IPS DF 4.7 (cell line): ENCODE measurements around the gene CWF19L2.
"Not testable (repeated sequence)": the region's sequence is repeated elsewhere in the genome, so short reads cannot be mapped to it uniquely, and the experiment has no call there.

Experiments
- DNase-seq: peaks from one replicate; pipeline ENCODE4 v3.0.0-alpha.2; 2013; ENCODE audit warnings: low spot score; ENCODE audit errors: extremely low read depth

Gene CWF19L2

DNA sequence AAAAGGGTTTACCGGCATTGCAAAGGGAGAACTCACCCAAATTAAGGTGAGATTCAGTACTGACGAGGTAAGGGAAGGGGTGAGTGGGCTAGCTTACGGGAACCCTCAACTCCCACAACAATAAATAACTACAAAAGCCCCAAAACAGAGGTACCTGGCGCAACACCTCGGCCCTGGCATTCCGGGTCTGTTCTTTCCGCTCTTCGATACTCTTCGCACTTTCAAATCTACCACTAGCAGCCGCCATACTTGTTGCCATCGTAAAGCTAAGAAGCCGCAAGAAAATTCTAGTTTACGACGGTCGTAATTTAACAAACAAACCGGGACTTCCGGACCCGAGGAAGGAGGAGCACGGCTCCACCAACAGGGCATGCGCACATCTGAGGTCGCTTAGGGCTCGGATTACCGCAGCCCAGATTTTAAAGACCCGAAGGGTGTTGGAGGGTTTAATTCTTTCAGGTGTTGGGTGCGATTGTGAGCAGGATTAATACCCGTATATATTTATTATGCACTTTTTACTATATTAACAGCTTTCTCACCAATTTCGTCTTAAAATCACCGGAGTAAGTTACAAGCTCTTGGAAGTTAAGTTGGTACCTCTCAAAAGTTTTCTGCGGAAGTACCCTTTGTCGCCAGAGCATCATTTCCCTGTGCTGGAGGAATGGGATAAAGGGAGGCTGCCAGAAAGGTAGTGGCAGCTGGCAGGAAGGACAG lies at the start of gene CWF19L2:
Gene CWF19L2 (minus strand): TSS at position 268 of the 714 bp plus-strand sequence. CDS start 9 bp downstream, at position 259.
- peak; percentile 94 for DNase-seq

DNA sequence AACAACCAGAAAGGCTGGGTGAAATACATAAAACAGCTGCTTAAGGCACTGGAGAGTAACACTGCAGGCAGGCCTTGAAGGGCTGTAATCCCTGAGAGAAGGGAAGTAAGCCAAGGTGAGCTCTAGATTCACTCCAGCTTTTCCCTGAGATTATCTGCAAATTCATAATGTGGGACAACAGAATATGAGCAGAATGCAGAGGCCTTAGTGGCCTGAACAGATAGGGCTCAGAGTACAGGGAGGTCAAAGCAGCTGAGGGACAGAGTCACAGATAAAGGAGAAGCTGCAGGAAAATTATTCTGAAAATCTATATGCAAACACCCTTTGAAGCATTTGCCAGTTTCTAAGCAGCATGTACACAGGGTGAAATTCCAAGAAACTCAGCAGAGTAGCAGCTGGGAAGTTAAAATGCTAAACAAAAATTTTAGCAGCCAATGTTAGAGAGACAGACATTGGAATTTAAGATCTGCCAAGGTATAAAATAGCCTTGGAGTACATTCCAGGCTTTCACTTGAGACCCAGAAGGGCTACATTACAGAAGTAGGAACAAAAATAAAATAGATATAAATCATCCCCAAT lies 48.1 kb upstream of the CWF19L2 start:
- DNase-seq = no peak

DNA sequence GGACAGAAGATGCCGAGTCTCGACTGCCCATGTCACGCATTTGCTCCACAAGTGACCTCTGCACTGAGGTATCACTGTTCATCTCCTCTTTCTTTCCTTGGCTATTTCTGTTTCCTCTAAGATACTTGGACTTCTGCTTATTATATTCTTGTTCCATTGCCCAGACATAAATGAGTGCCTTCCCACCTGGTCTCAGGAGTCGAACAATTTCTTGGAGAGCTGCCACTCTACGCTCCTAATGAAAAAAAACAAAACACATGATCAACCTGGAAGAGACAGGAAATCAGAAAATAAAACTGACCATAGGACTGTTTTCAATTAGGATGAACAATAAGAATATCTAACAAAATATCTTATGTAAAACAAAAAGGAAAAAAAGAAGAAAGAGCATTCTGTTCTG lies 47.4 kb upstream of the CWF19L2 start:
- DNase-seq = no peak

DNA sequence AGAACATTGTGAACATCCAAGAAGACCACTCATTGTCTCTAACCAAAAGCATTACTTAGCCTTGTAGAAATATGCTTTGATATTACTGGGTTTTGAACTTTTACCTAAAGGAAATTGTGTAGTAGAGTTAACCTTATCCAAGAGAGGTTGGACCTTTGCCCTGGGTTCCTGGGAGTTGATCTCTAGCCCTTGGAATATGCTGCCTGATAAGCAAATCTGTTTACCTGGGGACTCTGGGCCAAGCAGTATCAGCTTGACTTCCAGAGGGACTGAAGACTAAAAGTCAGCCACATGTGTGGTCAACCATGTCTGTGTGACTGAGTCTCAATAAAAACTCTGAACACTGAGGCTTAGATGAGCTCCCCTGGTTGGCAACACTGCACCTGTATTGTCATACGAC lies 44.1 kb upstream of the CWF19L2 start:
- no peak for DNase-seq

DNA sequence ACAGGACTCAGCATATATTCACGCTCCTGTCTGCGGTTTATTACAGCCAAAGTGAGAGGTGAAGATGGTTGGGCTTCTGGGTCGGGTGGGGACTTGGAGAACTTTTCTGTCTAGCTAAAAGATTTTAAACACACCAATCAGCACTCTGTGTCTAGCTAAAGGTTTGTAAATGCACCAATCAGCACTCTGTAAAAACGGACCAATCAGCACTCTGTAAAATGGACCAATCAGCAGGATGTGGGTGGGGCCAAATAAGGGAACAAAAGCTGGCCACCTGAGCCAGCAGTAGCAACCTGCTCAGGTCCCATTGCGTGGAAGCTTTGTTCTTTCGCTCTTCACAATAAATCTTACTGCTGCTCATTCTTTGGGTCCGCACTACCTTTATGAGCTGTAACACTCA lies 39.7 kb upstream of the CWF19L2 start:
- not testable (repeated sequence) for DNase-seq

DNA sequence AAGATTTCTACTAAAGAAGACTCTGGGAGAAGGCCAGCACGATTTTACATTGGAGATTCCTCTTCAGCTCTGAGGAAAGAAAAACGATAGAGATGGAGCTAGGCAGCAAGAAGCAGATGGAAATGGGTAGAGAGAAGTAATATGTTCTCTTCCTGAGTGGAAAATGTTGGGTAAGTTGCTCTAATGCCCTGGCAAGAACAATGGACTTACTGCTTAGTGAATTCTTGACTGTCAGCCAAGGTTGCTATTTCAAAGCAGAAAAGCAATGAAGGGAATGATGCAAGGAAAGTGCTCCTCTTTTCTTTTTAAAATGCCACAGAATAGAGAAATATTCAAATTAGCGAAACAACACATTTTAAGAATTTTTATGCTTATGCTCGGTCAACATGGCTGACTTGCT lies 38.4 kb upstream of the CWF19L2 start:
- no peak for DNase-seq

DNA sequence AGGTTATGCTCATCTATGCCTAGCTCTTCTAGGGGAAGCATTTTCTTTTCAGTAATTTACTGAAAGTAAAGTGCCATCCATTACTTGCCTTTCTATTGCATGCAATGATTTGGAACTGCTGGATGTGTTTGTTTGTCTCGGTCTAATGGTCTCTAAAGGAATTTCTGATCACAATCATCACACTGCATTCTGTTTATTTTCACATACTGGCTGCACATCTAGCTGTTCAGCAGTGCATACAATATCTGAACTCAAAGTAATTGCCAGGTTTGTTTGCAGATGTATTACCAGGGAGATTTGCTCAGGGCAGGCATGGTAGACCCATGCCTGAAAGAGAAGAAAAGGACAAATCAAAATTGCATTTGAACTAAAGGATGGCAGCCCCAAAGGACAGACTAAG lies 36.4 kb upstream of the CWF19L2 start:
- DNase-seq = no peak

DNA sequence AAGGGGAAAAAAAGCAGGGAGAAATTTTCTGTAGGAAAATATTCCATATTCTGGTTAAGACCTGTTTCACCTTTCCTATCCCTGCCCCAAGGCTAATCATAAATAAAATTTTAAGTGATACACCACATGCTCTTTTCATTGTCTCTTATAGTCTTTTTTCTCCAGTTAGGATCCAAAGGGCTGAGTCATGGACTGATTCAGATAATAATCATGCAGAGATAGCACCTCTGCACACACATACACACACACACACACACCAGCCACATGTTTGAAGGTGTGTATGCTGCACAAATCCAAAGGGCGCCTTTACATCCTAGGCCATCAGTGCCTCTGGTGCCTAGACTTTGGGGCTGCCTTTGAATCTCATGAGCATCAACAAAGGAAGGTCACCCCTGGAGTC lies 35.5 kb upstream of the CWF19L2 start:
- no peak for DNase-seq

DNA sequence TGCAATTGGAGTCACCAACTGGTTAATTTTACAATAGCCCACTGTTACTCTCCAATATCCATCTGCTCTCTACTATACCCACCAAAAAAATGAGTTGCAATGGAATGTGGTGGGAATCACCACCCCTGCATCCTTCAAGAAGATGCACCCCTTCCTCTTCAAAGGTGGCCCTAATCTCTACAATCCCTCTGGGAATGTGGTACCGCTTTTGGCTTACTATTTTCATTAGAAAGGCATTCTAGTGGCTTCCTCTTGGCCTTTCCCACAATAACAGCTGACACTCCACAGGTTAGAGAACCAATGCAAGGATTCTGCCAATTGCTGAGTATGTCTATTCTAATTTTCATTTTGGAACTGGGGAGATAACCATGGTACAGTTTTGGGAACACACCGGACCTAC lies 33.2 kb upstream of the CWF19L2 start:
- no peak for DNase-seq

DNA sequence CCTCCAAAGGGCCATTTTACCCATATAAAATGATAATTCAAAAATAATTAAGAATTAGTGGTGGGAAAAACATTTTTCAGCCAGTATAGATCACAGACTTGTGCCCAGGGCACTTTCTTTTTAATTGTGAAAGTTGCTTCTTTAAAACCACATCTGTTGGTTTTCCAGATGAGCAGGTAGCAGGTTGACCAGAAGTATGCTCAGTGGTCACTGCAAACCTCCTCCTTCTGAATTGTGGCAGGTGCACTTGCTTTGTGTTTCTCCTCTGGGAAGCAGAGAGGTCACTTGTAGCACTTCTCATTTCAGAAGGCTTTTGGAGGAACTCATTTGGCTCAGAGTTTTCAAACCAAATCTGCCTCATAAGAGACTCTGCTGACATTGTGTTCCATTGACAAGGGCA lies 24.6 kb upstream of the CWF19L2 start:
- DNase-seq = no peak

DNA sequence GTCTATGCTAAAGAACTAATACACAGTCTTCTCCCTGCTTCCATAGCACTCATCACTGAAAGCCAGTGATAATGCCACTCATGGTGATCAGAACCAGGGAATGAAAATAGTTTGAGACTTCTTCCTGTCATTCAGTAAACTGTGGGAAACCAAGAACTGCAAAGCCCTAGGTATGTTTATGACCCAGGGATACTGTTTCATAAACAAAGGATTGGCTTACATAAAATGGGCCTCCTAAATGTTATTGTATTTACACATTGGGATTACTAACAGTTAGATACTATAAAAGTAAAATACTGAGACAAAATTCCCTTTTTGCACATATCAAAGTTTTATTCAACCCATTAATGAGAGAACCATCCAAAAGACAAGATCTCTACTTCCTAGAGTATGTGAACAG lies 21.3 kb upstream of the CWF19L2 start:
- DNase-seq = no peak

DNA sequence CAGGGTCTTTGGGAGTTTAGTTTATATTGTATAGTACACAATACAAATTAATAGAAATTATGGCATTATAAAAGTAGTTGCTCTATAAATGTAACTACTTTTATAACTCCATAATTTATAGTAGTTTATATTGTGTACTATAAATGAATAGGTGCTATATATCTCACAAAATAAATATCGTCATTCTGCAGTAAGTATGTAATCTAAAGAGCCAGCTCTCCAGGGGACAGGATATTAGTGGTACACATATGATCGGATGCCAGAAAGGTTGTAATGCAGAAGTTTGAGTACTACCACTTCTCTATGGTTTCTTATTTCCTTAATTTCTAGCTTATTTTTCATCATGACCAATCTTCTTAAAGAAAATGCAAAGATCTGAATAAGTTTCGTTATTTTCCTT lies 20.2 kb upstream of the CWF19L2 start:
- no peak for DNase-seq

DNA sequence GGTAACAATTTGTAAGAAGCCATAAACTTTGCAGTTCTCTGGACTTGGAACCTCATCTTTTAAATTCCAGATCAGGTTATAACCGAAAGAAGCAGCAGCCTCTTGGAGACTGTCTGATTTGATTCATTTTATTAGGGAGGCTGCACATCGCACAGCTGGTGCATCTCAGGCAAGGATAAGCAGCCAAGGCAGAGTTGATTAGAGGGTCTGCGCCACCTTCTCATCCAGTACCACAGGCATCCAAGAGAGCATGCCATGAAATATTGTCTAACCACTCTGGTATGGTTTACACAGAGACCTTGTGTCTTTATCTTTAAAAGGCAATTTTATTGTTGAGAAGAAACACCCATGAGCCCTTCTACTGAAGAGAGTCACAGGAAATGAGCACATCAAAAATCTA lies 16.2 kb upstream of the CWF19L2 start:
- no peak for DNase-seq

DNA sequence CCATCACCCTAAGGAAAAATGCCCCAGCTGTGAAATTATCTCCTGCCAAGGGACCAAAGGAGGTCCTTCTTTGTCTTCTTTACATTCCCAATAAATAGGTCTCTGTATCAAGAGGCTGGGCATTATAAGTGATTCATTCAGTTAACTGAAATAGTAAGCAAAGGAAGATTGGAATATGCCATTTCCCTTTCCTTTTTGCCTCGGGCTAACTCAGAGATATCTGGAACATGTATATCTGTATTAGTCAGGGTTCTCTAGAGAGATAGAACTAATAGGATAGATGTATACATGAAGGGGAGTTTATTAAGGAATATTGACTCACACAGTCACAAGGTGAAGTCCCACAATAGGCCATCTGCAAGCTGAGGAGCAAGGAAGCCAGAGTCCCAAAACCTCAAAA lies 15.3 kb upstream of the CWF19L2 start:
- DNase-seq = no peak

DNA sequence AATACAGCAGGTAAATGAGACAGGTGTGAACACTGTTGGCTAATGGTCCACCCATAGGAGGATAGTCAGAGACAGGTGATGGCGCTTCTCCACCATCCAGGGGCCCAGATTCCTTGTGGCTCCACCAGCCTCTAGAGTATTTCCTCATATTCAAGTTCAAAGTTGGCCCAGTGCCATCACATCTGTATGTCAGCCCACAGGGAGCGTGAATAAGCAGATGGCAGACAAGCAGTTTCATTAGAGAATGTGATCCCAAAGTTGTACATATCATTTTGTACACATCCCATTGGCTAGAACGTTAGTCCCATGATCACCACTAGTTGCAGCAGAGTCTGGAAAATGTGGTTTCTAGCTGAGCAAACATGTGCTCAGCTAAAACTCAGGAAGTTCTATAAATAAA lies 11.0 kb upstream of the CWF19L2 start:
- no peak for DNase-seq

DNA sequence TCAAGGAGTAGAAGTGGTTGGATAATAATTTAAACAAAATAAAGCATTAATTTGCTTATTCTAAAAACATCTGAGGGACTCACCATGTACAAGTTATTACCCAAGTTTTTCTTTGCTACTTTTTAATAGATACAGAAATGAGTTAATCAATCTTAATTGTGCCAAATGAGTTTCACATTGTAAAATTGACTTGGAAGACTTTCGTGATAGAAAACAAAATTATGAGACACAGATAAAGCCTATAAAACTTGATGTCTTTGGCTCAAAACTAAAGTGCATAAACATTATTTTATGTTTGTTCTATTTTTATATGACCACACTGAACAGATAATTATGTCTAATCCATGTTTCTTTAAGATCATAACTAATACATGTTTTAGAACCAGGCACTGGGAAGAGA lies 10.1 kb upstream of the CWF19L2 start:
- no peak for DNase-seq

DNA sequence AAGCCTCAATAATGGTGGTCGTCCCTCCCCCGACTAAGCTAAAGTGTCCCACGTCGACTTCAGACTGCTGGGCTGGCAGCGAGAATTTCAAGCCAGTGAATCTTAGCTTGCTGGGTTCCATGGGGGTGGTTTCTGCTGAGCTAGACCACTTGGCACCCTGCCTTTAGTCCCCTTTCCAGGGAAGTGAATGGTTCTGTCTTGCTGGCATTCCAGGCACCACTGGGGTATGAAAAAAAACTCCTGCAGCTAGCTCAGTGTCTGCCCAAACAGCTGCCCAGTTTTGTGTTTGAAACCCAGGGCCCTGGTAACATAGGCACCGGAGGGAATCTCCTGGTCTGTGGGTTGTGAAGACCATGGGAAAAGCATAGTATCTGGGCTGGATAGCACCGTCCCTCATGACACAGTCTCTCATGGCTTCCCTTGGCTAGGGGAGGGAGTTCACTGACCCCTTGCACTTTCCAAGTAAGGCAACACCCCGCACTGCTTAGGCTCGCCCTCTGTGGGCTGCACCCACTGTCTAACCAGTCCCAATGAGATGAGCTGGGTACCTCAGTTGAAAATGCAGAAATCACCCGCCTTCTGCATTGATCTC lies 8.7 kb upstream of the CWF19L2 start:
- not testable (repeated sequence) for DNase-seq

DNA sequence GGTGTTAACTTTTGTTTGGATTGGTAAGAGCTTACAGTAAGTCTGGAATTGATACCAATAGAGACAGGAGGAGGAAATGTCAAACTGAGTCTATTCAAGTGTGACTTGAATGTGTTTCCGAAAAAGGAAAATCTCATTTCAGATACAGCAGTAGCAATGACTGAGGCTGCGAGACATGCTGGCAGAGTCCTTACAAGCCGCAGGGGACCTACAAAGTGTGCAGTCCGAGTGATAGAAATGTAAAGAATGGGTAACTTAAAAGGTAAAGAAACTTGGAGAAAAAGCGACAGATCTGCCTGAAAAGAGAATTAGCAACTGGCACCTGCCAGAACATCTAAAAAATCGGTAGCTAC lies 444 bp downstream of the CWF19L2 start:
- no peak for DNase-seq

DNA sequence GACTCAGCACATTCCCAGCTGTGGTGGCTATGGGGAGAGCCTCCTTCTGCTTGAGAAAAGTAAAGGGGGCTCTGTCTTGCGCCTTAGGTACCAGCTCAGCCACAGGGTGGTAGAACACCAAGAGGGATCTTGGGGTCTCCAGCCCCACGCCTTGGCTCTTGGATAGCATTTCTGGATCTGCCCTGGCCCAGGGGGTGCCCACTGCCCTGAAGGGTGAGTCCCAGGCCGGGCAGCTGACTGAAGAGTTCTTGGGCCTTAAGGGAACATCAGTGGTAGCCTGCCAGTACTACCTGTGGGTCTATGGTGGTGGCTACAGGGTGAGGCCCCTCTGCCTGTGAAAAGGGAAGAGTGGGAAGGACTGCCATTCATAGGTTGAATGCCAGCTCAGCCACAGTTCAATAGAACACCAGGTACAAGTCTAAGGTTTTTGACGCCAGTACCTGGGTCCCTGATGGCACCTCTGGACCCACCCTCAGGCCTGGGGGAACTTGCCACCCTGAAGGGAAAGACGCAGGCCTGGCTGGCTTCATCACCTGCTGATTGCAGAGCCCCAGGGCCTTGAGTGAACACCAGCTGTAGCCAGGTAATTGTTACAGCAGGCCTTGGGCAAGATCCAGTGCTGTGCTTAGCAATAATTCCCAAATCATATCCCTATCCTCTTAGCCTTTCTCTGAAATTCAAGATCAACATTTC lies 3.9 kb downstream of the CWF19L2 start:
- DNase-seq = no peak

DNA sequence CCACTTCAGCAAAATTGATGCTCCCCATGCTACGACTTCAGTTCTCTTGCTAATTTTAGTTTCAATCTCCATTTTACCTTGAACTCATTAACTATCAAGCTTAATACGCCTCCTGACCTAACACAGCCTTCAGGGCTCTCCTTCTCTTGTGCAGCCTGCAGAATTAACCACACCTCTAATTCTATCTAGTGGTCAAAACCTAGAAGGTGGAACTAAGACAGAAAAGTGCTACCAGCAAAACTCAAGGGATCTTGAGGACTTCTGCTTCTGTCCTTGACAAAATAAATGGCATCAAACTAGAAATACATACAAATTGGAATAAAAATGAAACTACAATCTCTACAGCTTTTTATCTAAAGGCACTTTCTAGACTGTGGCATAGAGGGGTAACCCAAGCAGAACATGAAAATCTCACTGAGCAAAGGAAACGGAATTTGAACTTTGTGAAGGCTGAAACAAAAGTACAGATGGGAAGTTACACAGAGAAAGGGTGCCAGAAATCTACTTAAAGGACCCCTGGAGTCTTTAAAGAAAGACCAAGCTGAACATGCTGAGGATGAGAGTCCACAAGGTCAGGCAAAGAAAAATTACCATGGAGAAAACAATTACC lies 10.7 kb downstream of the CWF19L2 start:
- no peak for DNase-seq

DNA sequence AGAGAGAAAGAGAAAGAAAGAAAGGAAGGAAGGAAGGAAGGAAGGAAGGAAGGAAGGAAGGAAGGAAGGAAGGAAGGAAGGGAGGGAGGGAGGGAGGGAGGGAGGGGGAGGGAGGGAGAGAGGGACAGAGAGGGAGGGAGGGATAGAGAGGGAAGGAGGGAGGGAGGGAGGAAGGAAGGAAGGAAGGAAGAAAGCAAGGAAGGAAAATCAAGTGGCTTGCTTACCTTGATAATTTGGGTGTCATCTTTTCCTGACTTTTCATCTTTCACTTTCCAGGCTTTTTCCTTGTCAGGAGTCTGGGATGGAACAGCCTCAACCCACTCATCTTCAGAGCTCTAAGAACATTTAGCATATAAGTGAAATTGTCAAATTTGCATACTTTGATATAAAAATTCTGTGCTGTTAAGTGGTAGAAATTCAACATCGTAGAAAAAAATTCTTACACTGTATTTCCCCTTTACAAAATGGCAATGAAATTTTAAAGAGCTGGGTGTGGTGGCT lies 14.9 kb downstream of the CWF19L2 start:
- no peak for DNase-seq

DNA sequence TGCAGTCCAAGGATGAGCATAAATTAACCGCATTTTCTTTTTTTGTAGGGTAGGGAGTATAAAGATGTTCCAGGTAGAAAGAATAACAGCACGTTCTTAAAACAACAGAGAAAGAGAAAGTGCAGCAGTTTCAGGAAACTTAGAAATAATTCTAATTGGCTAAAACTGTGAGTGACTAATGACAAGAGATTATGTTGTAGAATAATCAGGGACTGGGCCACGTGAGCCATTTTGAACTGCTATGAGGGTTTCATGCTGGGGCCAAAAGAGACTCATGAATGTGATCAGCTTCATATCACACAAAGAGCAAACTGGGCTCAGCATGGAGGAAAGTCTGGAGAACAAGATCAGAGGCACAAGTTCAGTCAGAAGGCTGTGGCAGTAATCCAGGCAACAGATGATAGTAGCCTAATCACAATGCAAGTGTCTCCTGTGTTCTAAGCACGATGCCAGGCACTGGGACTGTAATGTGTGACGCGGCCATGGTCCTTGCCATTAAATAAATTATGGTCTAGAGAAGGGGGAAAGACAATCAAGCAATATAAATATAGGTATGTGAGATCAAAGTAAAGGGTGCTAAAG lies 17.9 kb downstream of the CWF19L2 start:
- DNase-seq = no peak
